Right atrium auricular region (tissue), 2 donors: ENCODE measurements around the gene SLC28A3. TPM values are rescaled to one million over a fixed set of nuclear protein-coding genes. Genes with fewer than 3 reads are reported as not detected.

Experiments
- DNase-seq: peaks from one replicate; pipeline ENCODE4 v3.0.0-alpha.2; 2019; ENCODE audit warnings: low spot score
- H3K27ac ChIP-seq, 2 donors: fragments of 200-600 bp; sonication (generic); 1 replicate in 1 of 2; 2 replicates in 1 of 2; pipeline ENCODE4 v1.5.1; 2016 to 2019
- H3K27me3 ChIP-seq, 2 donors: fragments of 200-600 bp; sonication (generic); one replicate each; pipeline versions ENCODE4 v1.5.1 to v1.6.0; 2017 to 2019
- H3K36me3 ChIP-seq: fragments of 200-600 bp; sonication (generic); one replicate; pipeline ENCODE4 v1.5.1; 2016
- H3K4me1 ChIP-seq, 2 donors: fragments of 200-600 bp; sonication (generic); one replicate each; pipeline versions ENCODE4 v1.5.1 to v1.6.0; 2017 to 2019
- H3K4me3 ChIP-seq, 2 donors: fragments of 200-600 bp; sonication (generic); 1 replicate in 1 of 2; 2 replicates in 1 of 2; pipeline ENCODE4 v1.5.1; 2017 to 2019; ENCODE audit warnings: mild to moderate bottlenecking in 1 of 2, moderate library complexity in 1 of 2
- H3K9me3 ChIP-seq, 2 donors: fragments of 200-600 bp; sonication (generic); one replicate each; pipeline ENCODE4 v1.5.1; 2019
- CTCF ChIP-seq, 2 donors: fragments of 200-600 bp; sonication (generic); IDR thresholded peaks; one replicate each; pipeline ENCODE4 v1.5.1; 2019; ENCODE audit warnings: antibody characterized with exemption in 2 of 2
- total RNA-seq, 2 donors: library from RNA; depleted of rRNA; stranded (reverse); fragments of >200 nt; gene quantifications; one replicate each; pipeline ENCODE4 v1.1.0, GENCODE V29; 2016

The SLC28A3 gene
- total RNA-seq, 2 donors from 2014 or later, result 0.33 to 4.4 TPM

GRCh38 chr9:84383178-84383577 is 42.6 kb upstream of the SLC28A3 start:
- H3K36me3 ChIP-seq, result no peaks in the 10 kb centered on the region
- no peak overlapping the region for H3K4me3 ChIP-seq
- no peak for DNase-seq
- no peaks in the 10 kb centered on the region for H3K27me3 ChIP-seq
- TF ChIP-seq CTCF (IDR thresholded peaks at IDR 0.05), result no peak
- no peaks in the 10 kb centered on the region for H3K9me3 ChIP-seq
- H3K27ac ChIP-seq, result peak overlapping the region in 1 of 2 donors; percentile 48
- peaks cover 0 to 9% of the 10 kb centered on the region in 2 donors for H3K4me1 ChIP-seq

- H3K36me3 ChIP-seq, result no peaks in the 10 kb centered on the region
- H3K27me3 ChIP-seq, result no peaks in the 10 kb centered on the region
- peak overlapping the region in 1 of 2 donors; percentile 43 for H3K27ac ChIP-seq
Observed at GRCh38 chr9:84382720-84383119, 42.2 kb upstream of the SLC28A3 start.

GRCh38 chr9:84381508-84381907 is 41.0 kb upstream of the SLC28A3 start:
- Histone ChIP-seq H3K27ac (no peak overlapping the region), H3K4me1 (peaks cover 0 to 9% of the 10 kb centered on the region in 2 donors)

More at GRCh38 chr9:84382720-84383119, 42.2 kb upstream of the SLC28A3 start:
- Histone ChIP-seq H3K4me1 (peaks cover 0 to 9% of the 10 kb centered on the region in 2 donors), H3K9me3 (no peaks in the 10 kb centered on the region), H3K4me3 (no peak overlapping the region)
- no peak for TF ChIP-seq CTCF (IDR thresholded peaks at IDR 0.05)
- DNase-seq, result no peak

GRCh38 chr9:84379740-84380139 is 39.2 kb upstream of the SLC28A3 start:
- Histone ChIP-seq H3K27me3 (no peaks in the 10 kb centered on the region), H3K36me3 (no peaks in the 10 kb centered on the region), H3K9me3 (no peaks in the 10 kb centered on the region), H3K27ac (no peak overlapping the region), H3K4me3 (no peak overlapping the region), H3K4me1 (peaks cover 0 to 9% of the 10 kb centered on the region in 2 donors)
- no peak for TF ChIP-seq CTCF (IDR thresholded peaks at IDR 0.05)
- no peak for DNase-seq

More at GRCh38 chr9:84381508-84381907, 41.0 kb upstream of the SLC28A3 start:
- no peak for DNase-seq
- no peak for TF ChIP-seq CTCF (IDR thresholded peaks at IDR 0.05)
- H3K27me3 ChIP-seq, result no peaks in the 10 kb centered on the region
- no peaks in the 10 kb centered on the region for H3K9me3 ChIP-seq
- no peaks in the 10 kb centered on the region for H3K36me3 ChIP-seq
- H3K4me3 ChIP-seq, result no peak overlapping the region

- H3K4me1 ChIP-seq, result no peaks in the 10 kb centered on the region
- no peaks in the 10 kb centered on the region for H3K27me3 ChIP-seq
- H3K4me3 ChIP-seq, result no peak overlapping the region
- H3K27ac ChIP-seq, result no peak overlapping the region
- DNase-seq, result no peak
- H3K36me3 ChIP-seq, result no peaks in the 10 kb centered on the region
- TF ChIP-seq CTCF (IDR thresholded peaks at IDR 0.05), result no peak
- H3K9me3 ChIP-seq, result no peaks in the 10 kb centered on the region
Observed at GRCh38 chr9:84375954-84376353, 35.4 kb upstream of the SLC28A3 start.

- Histone ChIP-seq H3K36me3 (no peaks in the 10 kb centered on the region), H3K4me1 (no peaks in the 10 kb centered on the region), H3K9me3 (no peaks in the 10 kb centered on the region), H3K27me3 (no peaks in the 10 kb centered on the region), H3K4me3 (no peak overlapping the region), H3K27ac (no peak overlapping the region)
- no peak for DNase-seq
- TF ChIP-seq CTCF (IDR thresholded peaks at IDR 0.05), result no peak
Observed at GRCh38 chr9:84374516-84374915, 34.0 kb upstream of the SLC28A3 start.
